Heart left ventricle (tissue), 16 donors: ENCODE measurements around the gene SH3BP5L. TPM values are rescaled to one million over a fixed set of nuclear protein-coding genes. Genes with fewer than 3 reads are reported as not detected.
A peak's percentile ranks its signal among the peaks of the same experiment; 100 is the strongest.

Experiments used
- ATAC-seq, 4 donors: fragments of 200-7000 bp; cut with Tn5 transposase; one replicate each; pipeline ENCODE4 v1.9.1; 2020 to 2022; ENCODE audit warnings: moderate library complexity in 4 of 4, mild to moderate bottlenecking in 3 of 4, moderate number of reproducible peaks in 1 of 4
- DNase-seq, 5 donors: peaks; one replicate each; pipeline ENCODE4 v3.0.0-alpha.2; 2020
- H3K27ac ChIP-seq, 12 donors: fragments of 200-600 bp; sonication (generic) in 4 of 12; one replicate each; pipeline versions ENCODE4 v1.5.0 to v1.8.0; 2016 to 2022; ENCODE audit warnings: mild to moderate bottlenecking in 2 of 12
- H3K27me3 ChIP-seq, 9 donors: fragments of 200-600 bp; sonication (generic) in 2 of 9; one replicate each; pipeline versions ENCODE4 v1.5.1 to v1.8.0; 2016 to 2022; ENCODE audit warnings: mild to moderate bottlenecking in 3 of 9
- H3K36me3 ChIP-seq, 9 donors: fragments of 200-600 bp; sonication (generic) in 2 of 9; one replicate each; pipeline versions ENCODE4 v1.5.0 to v1.8.0; 2018 to 2022; ENCODE audit warnings: mild to moderate bottlenecking in 2 of 9
- H3K4me1 ChIP-seq, 12 donors: fragments of 200-600 bp; sonication (generic) in 4 of 12; one replicate each; pipeline versions ENCODE4 v1.5.0 to v1.8.0; 2016 to 2022; ENCODE audit warnings: mild to moderate bottlenecking in 3 of 12
- H3K4me3 ChIP-seq, 12 donors: fragments of 200-600 bp; sonication (generic) in 4 of 12; one replicate each; pipeline versions ENCODE4 v1.5.0 to v1.8.0; 2017 to 2022; ENCODE audit warnings: mild to moderate bottlenecking in 9 of 12, moderate library complexity in 4 of 12
- H3K9me3 ChIP-seq, 12 donors: fragments of 200-600 bp; sonication (generic) in 4 of 12; one replicate each; pipeline versions ENCODE4 v1.5.0 to v1.8.0; 2016 to 2022; ENCODE audit warnings: mild to moderate bottlenecking in 1 of 12
- CTCF ChIP-seq, 12 donors: fragments of 200-600 bp; sonication (generic) in 4 of 12; IDR thresholded peaks; one replicate each; pipeline versions ENCODE4 v1.5.0 to v1.8.0; 2018 to 2022; ENCODE audit warnings: antibody characterized with exemption in 12 of 12, mild to moderate bottlenecking in 5 of 12
- POLR2A ChIP-seq, 2 donors: fragments of 450-650 bp; IDR thresholded peaks; one replicate each; pipeline ENCODE4 v1.6.1; 2017; ENCODE audit warnings: antibody characterized with exemption in 2 of 2, mild to moderate bottlenecking in 2 of 2, moderate library complexity in 2 of 2
- WGBS, 4 donors: extraction: QIAGEN DNeasy Blood & Tissue Kit in 2 of 4; methylation state at CpG; one replicate each; pipeline versions ENCODE4 v1.1.5 to v1.1.7; 2013 to 2018; 5-methylcytosine and 5-hydroxymethylcytosine counted together
- intact Hi-C, 10 donors: fragments of 100-400 bp; cut with DNase I; formaldehyde crosslinking; loops; one replicate each; pipeline versions ENCODE4 v1.11.1 to v1.14.2; 2022
- polyA plus RNA-seq, 2 donors: library from polyadenylated mRNA; stranded (reverse); fragments of 200-250 nt; gene quantifications; one replicate each; pipeline ENCODE4 v1.2.3, GENCODE V29; 2013
- total RNA-seq, 9 donors: library from RNA; depleted of rRNA in 2 of 9; stranded (reverse); fragments of >200 nt in 2 of 9; fragmentation: NEBNext Ultra II Directional in 3 of 9; extraction: Animal tissue kit (Norgen Biotek cat#: 25700) in 3 of 9; gene quantifications; one replicate each; pipeline versions ENCODE4 v1.1.0 to v1.2.4, GENCODE V29; 2016 to 2023
- donor health status: ischemic (EF 13 %, LVEDD 7.1; RV severe dilation, severe dysfunction).
- donor health status: healthy with polysubstance abuse.
- donor health status: DM: no; HTN: yes; CAD: no.
- donor health status: DM: no; HTN: no; CAD: no.
- donor health status: ischemic (EF 25% LVEDD 6.9; RV normal size, moderate dysfunction).
- donor health status: ischemic (EF 25% LVEDD 5.7; RV mildly dilated, moderate dysfunction).
- donor health status: healthy.
- donor health status: DM: yes; HTN: yes; CAD: no.
- donor health status: ischemic (EF 35%, LVEDD 5.7; RV mildly dilated, moderate dysfunction).
- donor health status: nonischemic (EF 11% LVEDD 7.7; RV severe dilation, severe dysfunction).
- donor health status: DM: yes; HTN: yes; CAD: no.
- donor health status: PGD.
- donor health status: ischemic (EF 29% LVEDD 5.4; RV normal size, mild dysfunction).
- donor health status: nonischemic (EF 23%, LVEDD 6.1; RV moderate dilation, normal function).

SH3BP5L gene
- total and polyA plus RNA-seq, 11 donors: 15.8 to 51.1 (median 19.3) TPM

- Histone ChIP-seq H3K27ac (peak overlapping the region; percentile 88 to 96 (median 93)), H3K27me3 (no peaks in the 10 kb centered on the region), H3K4me3 (peak overlapping the region; percentile 56 to 84 (median 70)), H3K4me1 (peaks cover 0 to 12% (median 0%) of the 10 kb centered on the region in 12 donors), H3K36me3 (no peaks in the 10 kb centered on the region), H3K9me3 (no peaks in the 10 kb centered on the region)
- 1 to 4% (median 2%) methylated on average over 26 to 31 of the region's 31 CpGs for WGBS, 4 donors
- DNase-seq: peak in 4 of 5 donors; percentile 46 to 67 (median 58)
- intact Hi-C loops: loop anchor here in 4 of 10 donors (1.0 to 2.0 kb wide), 5 partner anchors 14 to 47 kb away; partner anchors contain the start of genes PGBD2 (in 3 of the 4) and ZNF692 (in 2 of the 4)
- ATAC-seq: peak; percentile 57 to 75 (median 73)
- TF ChIP-seq CTCF (IDR thresholded peaks at IDR 0.05) (no peak), POLR2A (IDR thresholded peaks at IDR 0.05) (no peak)
Observed at GRCh38 chr1:248872752-248873408, 47.2 kb upstream of the SH3BP5L start.

GRCh38 chr1:248871837-248872401 is 46.2 kb upstream of the SH3BP5L start:
- Histone ChIP-seq H3K9me3 (no peaks in the 10 kb centered on the region), H3K27me3 (no peaks in the 10 kb centered on the region), H3K36me3 (no peaks in the 10 kb centered on the region), H3K4me3 (peak overlapping the region in 3 of 12 donors; percentile 56 to 80 (median 70)), H3K4me1 (peaks cover 0 to 12% (median 0%) of the 10 kb centered on the region in 12 donors), H3K27ac (peak overlapping the region in 4 of 12 donors; percentile 92 to 95 (median 94))
- DNase-seq: no peak
- intact Hi-C loops: loop anchor here in 1 of 10 donors (2.0 kb wide), 1 partner anchor 13 kb away; the partner anchor contains the start of gene ZNF692
- ATAC-seq: no peak
- 95 to 99% (median 97%) methylated on average over 3 of the region's 3 CpGs for WGBS, 4 donors
- TF ChIP-seq POLR2A (IDR thresholded peaks at IDR 0.05) (no peak), CTCF (IDR thresholded peaks at IDR 0.05) (no peak)

GRCh38 chr1:248862998-248863881 is 37.5 kb upstream of the SH3BP5L start:
- DNase-seq (peak; percentile 89 to 94 (median 91)), ATAC-seq (peak; percentile 73 to 85 (median 80))
- Histone ChIP-seq H3K27me3 (no peaks in the 10 kb centered on the region), H3K27ac (peak overlapping the region in 11 of 12 donors; percentile 24 to 80 (median 67)), H3K9me3 (no peaks in the 10 kb centered on the region), H3K4me3 (peak overlapping the region; percentile 28 to 79 (median 62)), H3K4me1 (peaks cover 0 to 30% (median 21%) of the 10 kb centered on the region in 12 donors), H3K36me3 (no peaks in the 10 kb centered on the region)
- TF ChIP-seq POLR2A (IDR thresholded peaks at IDR 0.05) (peak in 1 of 2 donors; percentile 64), CTCF (IDR thresholded peaks at IDR 0.05) (no peak)
- WGBS, 4 donors: 5 to 7% (median 6%) methylated on average over 41 to 46 of the region's 46 CpGs
- intact Hi-C loops: no loop called here
